AG08395 (cell line): ENCODE results near the gene FBRS.
"Not testable (repeated sequence)": the region's sequence is repeated elsewhere in the genome, so short reads cannot be mapped to it uniquely, and the experiment has no call there.

Experiments used
- DNase-seq: peaks from one replicate; pipeline ENCODE4 v3.0.0; 2012; ENCODE audit warnings: mixed read lengths, low spot score

Gene FBRS

DNA sequence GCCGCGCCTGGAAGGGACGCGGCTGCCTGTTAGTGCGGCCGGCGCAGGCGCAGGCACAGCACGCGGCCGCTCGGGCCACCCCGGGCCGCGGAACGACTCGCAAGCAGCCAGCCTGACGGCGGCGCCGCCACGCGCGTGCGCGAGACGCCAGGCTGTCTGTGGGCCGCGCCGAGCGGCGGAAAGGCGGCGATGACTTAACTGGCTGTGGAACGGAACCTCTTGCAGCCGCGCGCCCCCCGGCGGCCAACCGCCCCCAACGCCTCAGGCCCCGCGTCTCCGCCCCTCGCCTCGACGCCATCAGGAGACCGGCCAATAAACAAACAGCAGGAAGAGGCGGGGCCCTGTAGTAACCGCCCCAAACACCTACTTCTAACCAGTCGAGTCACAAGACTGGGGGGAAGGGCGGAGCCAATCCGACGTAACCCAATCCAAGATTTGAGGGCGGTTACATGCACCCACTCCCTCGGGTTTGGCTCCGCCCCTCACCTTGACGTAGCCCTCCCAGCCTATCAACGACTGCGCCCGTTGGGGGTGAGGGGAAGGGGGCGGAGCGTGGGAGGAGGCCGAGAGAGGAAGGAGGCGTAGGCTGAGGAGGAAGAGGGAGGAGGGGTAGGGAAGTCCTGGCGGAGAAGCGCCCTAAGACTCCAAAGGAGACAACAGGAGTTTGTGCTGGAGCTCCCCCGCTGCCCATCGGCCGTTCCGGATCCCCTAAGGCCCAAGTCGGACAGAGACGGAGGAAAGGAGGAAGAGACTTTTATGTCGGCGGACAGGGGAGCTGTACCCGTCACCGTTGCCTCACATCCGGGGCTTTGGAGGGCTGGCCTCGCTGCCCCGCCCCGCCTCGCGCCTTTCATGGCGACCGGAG lies at the start of gene FBRS:
FBRS (plus strand) TSS at position 566 of the 865 bp plus-strand sequence. CDS start 1,088 bp downstream, outside the sequence.
- DNase-seq = peak; percentile 99

DNA sequence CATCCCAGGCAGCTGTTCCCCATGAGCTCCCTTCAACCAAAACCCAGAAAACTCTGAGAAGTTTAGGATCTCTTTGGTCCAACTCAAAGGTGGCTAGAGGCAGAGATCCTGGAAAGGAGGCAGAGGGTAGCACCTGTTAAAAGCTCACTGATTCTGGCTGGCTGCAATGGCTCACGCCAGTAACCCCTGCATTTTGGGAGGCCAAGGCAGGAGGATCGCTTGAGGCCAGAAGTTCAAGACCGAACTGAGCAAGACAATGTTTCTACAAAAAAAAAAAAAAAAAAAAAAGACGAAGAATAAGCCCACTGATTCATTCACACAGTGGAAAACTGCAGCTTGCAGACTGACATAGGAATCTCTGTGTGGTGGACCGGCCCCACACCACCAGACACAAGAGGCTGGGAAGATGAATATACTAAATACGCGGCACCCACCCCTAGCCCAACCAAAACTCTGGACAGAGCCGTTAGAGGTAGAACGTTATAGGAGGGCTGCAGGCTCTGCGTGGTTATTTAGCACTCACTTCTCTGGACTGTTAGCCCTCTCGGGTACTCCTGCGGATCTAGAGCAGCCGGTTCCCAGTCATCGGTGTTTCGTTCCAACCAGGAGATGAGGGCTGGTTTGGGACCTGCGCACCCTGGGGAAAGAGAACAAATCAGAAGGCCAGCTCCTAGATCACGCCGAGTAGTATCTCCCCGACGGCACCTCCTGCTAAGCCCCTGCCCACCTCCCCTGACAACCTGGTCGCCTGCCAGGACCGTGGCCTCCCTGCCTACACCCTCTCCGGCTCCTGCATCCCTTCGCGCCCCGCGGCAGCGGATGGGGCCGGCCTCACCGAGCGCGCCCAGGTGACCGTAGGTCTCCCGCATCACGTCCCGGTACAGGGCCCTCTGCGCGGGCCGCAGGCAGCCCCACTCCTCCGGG lies 49.0 kb upstream of the FBRS start:
- DNase-seq = peak; percentile 58

DNA sequence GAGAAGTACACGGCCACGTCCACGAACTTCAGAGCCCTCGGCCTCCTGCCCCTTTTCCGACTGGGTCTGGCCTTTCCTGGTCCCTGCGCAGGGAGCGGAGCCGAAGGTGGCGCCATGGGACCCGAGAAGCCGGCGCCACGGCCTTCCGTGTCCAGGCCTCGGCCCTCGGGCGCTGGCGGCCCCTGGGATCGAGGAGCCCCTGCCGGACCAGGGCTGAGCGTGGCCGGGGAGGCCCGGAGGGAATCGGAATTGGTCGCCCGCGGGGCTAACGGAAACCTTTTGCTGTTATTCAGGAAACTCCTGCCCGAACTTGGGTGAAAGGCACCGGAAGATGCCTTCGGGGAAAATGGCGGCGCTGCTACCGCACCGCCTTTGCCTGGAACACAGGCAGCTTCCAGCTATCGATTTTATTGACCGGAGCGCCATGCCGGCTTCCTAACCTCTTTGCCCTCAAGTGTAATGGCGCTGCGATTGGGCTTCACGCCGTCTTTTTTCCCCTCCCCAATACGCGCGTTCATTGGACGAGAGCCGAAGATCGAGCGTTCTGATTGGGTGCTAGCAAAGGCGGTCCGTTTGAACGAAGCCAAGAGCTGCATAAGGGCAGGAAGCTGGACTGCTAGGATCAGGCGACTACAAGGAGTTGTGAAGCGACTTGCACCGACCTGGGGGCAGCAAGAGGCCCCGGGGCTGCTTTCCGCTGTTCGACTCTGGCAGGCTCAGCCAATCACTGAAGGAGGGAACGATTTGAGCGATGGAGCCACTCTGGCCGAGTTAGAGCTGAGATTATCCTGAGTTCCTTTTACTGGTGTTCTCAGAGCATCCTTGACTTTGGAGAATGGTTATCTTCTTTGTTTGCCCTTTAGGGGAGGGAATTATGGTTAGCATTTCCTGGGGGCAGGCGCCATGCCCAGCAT lies 48.0 kb upstream of the FBRS start, which contains the start of gene ZNF689:
ZNF689 (minus strand) TSS at position 464 of the 914 bp plus-strand sequence; CDS start at position 116, 348 bp downstream.
- DNase-seq = peak; percentile 99

DNA sequence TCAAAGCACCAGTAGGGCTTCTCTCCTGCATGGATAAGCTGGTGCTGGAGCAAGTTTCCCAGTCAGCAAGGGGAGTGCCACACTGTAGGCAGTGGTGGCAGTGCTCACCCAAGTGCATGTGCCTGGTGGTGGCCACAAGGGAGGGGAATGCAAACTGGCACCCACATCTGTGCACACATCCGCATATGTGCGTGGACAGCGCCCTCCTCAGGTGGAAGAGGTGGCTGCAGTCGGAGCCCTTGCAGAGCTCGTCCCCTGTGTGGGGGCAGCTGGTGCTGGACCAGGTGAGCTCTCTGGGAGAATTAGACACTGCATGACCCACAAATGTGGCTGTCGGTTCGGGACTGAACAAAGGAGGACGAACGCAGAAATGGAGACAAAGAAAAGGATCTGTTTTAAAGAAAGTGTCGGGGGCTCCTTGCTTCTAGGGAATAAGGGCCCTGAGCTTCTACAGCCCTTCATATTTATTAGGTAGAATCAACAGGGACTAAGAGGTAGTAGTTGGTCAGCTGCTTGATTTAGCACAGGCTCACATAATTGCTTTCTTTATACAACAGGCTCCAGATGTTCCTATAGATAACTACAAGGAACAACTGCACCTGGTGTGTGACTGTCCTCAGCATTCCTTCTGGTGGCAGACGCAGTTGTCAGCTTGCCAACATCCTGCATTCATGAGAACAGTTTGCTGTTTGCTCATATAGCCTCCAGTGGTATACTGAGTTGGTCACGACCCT lies 42.7 kb upstream of the FBRS start:
- peak; percentile 13 for DNase-seq

DNA sequence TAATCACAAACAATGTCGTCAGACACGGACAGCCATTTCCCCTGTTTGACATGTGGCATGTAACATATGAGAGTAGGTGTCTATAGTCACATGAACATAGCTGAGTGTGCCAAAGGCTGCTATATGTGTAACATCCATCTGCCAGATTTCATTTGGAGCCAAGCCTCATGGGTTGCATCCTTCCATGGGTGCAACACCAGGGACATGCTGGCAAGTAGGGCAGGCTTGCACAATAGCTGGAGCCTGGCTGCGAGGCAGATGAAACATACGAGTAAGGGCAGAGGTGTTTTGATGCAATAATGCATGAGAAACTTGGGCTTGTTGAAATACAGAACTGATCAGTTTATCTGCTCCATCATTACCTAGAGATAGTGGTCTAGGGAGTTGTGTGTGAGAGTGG lies 39.0 kb upstream of the FBRS start:
- DNase-seq = no peak

DNA sequence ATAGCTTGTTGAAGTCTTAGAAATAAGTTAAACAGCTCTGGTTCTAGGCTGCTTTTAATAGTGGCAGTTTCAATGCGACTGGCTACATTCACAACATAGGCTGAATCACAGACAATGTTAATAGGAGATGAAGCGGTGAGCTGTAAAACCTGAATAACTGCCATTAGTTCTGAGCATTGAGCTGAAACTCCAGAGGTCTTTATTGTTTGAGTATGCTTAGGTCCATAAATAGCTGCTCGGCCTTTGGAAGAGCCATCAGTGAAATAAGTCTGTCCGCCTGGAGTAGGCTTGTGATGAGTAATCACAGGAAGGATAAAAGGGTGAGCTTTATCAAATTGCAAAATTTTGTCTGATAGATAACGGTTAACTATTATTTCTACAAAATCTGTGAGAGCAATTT lies 38.6 kb upstream of the FBRS start:
- DNase-seq = no peak

DNA sequence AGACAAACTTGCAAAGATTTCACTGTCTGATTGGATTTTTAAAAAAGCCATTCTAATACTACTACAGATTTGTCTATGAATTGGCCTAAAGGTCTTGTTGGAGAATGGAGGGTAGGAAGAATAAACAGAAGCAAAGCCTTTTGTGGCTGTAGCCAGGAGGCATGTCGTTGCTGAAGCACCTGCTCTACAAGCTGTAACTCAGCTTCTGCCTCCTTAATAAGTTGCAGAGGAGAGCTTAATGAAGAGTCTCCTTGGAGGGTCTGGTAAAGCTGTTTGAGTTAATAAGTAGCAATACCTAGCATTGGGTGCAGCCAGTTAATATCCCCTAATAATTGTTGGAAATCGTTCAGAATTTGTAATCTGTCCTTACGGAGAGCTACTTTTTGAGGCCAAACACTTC lies 38.1 kb upstream of the FBRS start:
- no peak for DNase-seq

DNA sequence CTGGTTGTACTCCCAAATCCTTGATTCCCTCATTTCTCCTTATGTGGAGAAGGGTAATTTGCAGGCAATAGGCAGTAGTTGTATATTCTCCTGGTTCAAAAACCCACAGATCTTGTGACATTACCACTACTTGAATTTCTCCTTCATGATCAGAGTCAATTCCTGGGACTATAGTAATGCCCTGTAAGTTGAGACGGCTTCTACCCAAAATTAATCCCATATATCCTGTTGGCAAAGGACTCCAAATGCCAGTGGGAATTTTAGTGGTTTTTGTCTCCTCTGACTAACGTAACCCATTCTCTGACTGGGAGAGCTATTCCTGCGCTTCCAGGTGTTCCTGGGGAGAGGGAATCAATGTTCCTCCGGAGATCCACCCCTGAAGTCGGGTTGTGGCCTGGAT lies 36.5 kb upstream of the FBRS start:
- peak; percentile 56 for DNase-seq

DNA sequence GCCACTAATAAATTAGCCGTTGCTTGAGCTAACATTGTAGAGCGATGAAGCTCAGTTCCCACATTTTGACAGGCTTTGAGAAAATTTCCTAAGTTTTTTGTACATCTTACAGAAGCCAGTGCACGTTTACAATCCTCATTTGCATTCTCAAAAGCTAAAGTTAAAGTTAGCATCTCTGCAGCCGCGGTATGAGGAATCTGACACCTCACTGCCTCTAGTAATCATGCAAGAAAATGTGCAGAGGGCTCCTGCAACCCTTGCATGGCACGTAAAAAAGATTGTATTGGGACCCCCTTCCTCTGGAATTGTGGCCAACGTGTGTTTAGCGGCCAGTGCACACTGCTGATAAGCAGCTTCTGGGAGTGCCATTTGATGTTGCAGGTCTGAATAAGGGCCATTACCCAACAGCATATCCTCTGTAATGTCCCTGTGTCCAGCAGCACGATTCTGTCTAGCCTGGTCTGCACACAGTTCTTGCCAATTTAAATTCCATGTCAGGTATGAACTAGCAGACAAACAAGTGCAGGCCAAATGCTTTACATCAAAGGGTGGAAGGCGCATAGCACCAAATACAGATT lies 35.7 kb upstream of the FBRS start:
- no peak for DNase-seq

DNA sequence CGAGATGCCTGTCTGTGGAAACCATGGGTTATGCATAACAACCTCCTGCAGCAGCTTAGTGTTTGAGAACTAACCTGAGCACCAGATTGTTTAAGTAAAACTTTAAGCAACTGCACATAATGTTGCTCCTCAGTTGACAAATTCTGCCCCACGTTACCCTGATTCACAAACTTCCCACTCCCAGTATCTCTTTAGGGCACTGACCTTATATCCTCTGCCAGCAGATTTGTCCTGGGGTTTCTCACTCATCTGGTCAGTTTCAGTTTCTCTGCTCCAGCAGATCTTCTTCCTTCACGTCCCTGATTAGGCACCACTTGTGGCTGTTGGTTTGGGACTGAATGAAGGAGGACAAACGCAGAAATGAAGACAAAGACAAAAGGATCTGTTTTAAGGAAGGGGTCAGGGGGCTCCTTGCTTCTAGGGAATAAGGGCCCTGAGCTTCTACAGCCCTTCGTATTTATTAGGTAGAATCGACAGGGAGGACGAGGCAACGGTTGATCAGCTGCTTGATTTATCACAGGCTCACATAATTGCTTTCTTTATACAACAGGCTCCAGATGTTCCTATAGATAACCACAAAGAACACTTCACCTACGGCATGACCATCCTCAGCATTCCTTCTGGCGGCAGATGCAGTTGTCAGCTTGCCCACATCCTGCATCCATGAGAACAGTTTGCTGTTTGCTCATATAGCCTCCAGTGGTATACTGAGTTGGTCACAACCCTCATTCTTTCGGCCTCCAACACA lies 34.5 kb upstream of the FBRS start:
- no peak for DNase-seq

DNA sequence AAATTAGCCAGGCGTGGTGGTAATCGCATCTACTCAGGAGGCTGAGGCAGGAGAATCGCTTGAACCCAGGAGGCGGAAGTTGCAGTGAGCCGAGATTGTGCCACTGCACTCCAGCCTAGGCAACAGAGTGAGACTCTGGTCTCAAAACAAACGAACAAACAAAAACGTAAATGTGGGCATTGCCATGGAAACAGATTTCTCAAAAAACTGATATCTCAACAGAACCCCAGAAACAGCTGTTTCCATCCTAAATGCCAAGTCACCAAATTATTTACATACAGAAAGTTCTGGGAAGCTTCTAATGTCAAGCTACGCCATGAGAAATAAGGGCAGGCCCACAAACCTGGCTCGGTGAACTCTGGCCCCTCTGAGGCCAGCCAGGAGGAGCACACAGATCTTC lies 32.0 kb upstream of the FBRS start:
- no peak for DNase-seq

DNA sequence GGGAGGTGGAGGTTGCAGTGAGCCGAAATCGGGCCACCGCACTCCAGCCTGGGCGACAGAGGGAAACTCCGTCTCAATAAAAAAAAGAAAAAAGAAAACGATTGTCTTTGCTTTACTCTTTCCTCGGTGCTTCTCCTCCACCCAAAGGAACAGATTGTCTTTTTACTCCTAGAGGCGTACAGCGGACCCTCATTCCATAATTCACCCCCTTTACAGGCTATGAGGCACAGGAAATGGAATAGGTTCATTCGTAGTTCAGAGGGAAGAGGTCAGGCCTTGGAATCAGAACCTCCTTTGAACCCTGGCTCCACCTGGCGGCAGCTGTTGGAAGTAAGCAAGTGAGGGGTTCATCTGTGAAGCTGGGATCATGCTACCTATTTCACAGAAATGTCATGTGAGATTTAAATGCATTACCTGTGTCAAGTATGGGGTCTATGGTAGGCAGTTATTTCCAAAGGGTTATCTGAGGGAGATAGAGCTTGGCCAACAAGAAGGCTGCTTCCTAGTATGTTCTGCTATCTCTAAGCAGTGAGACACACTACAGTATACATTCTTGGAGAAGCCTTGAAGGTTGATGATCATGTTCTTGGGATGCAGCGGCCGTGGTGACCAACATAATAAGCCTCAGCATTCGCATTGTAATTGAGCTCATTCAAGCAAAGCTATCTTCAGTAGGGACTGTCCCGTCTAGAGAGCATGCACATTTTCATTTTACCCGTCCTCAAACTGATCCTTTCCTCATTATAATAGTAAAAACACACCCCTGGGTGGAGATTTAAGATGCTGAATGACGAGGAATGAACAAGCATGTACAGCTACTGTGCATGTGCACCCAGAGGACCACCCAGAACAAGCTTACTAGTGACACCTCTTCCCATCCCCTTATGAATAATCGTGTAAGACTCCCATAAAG lies 29.3 kb upstream of the FBRS start:
- peak; percentile 76 for DNase-seq

DNA sequence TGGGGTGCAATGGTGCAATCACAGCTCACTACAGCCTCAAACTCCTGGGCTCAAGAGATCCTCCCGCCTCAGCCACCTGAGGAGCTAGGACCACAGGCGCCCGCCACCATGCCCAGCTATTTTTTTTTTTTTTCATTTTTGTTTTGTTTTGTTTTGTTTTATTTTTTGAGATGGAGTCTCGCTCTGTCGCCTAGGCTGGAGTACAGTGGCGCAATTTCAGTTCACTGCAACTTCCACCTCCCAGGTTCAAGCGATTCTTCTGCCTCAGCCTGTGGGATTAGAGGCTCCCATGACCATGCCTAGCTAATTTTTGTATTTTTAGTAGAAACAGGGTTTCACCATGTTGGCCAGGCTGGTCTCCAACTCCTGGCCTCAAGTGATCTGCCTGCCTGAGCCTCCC lies 25.8 kb upstream of the FBRS start:
- DNase-seq = not testable (repeated sequence)

DNA sequence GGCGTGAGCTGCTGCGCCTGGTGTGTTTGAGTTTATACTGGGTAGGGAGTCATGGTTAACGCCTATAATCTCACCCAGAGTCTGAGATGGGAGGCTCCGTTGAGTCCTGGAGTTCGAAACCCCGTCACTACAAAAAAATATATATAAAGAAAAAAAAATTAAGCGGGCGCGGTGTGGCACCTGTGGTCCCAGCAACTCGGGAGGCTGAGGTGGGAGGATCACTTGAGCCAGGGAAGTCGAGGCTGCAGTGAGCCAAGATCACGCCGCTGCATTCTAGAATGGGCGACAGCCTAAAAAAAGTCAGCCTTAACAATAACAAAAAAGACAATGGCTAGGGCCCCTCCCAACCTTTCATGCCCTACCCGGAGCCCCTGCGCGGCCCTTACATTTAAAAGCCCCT lies 24.7 kb upstream of the FBRS start:
- no peak for DNase-seq

DNA sequence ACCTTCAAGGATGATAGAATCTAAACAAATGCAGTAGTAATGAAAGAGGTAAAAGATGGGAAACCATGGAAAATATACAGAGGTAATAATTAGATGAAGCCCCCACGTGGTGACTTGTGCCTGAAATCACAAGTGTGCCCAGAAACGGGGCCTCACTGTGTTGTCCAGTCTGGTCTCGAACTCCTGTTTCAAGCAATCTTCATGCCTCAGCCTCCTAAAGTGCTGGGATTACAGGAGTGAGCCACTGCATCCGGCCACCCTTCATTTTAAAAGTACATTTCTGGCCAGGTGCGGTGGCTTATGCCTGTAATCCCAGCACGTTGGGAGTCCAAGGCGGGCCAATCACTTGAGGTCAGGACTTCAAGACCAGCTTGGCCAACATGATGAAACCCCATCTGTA lies 21.6 kb upstream of the FBRS start:
- DNase-seq = no peak

DNA sequence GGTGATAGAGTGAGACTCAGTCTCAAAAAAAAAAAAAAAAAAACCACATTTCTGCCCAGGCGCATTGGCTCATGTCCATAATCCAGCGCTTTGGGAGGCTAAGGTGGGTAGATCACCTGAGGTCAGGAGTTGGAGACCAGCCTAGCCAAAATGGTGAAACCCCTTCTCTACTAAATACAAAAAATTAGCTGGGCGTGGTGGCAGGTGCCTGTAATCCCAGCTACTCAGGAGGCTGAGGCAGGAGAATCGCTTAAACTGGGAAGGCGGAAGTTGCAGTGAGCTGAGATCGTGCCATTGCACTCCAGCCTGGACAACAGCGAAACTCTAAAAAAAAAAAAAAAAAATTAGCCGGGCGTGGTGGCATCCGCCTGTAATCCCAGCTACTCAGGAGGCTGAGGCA lies 21.1 kb upstream of the FBRS start:
- not testable (repeated sequence) for DNase-seq

DNA sequence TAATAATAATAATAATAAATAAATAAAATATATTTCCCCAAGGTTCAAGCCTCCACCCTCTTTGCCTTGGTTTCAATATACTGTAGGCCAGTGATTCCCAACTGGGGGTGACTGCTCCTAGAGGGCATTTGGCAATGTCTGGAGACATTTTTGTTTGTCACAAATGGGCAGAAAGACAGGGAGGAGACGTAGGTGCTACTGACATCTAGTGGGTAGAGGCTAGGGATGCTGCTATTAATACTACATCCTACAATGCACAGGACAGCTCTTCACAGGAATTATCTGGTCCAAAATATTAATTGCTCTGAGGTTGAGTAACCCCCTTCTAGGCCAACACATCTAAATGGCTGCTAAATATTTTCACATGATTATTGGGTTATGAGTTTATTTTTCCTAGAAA lies 20.3 kb upstream of the FBRS start:
- peak; percentile 49 for DNase-seq

DNA sequence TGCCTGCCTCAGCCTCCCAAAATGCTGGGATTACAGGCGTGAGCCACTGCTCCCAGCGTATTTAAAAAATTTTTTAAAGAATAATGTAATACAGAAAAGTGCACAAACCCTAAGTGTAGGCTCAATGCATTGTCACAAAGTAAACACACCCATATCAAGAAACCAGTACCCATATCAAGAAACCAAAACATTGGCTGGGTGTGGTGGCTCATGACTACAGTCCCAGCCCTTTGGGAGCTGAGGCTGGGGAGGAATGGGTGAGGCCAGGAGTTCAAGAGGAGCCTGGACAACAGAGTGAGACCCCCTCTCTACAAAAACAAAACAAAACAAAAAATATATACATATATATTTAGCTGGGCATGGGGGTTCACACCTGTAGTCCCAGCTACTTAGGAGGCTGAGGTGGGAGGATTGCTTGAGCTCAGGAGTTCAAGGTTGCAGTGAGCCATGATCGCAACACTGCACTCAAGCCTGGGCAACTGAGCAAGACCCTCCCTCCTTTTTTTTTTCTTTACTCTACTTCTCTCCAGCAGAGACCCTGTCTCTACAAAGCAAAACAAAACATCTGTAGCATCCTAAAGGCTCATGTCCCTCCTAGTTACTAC lies 16.8 kb upstream of the FBRS start:
- no peak for DNase-seq
